H9 (cell line): ENCODE measurements around the gene HOXC12. TPM values are rescaled to one million over a fixed set of nuclear protein-coding genes. Genes with fewer than 3 reads are reported as not detected.

Source experiments
- DNase-seq: peaks from one replicate; pipeline ENCODE4 v3.0.0-alpha.2; 2017
- H2AFZ ChIP-seq: one replicate; pipeline ENCODE4 v1.6.1; 2013; ENCODE audit warnings: mild to moderate bottlenecking, low read length, control low read depth, moderate library complexity
- H2AK5ac ChIP-seq: 2 replicates; pipeline ENCODE4 v1.6.1; 2013; ENCODE audit warnings: low read length, control low read depth, mixed read lengths; ENCODE audit not compliant: insufficient read length
- H2BK120ac ChIP-seq: one replicate; pipeline ENCODE4 v1.6.1; 2013; ENCODE audit warnings: low read depth, mild to moderate bottlenecking, low read length, control low read depth, inconsistent platforms; ENCODE audit not compliant: poor library complexity, severe bottlenecking
- H2BK12ac ChIP-seq: 2 replicates; pipeline ENCODE4 v1.6.1; 2013; ENCODE audit warnings: low read length, control low read depth, mixed read lengths, low read depth; ENCODE audit not compliant: insufficient read length
- H2BK15ac ChIP-seq: 2 replicates; pipeline ENCODE4 v1.6.1; 2013; ENCODE audit warnings: low read depth, low read length, control low read depth
- H2BK20ac ChIP-seq: one replicate; pipeline ENCODE4 v1.6.1; 2013; ENCODE audit warnings: low read depth, mild to moderate bottlenecking, low read length, control low read depth, inconsistent platforms; ENCODE audit not compliant: poor library complexity, severe bottlenecking
- H2BK5ac ChIP-seq: 2 replicates; pipeline ENCODE4 v1.6.1; 2013; ENCODE audit warnings: low read length, control low read depth, mixed read lengths; ENCODE audit not compliant: insufficient read length
- H3K14ac ChIP-seq: 2 replicates; pipeline ENCODE4 v1.6.1; 2013; ENCODE audit warnings: low read length, control low read depth; ENCODE audit not compliant: insufficient read depth
- H3K18ac ChIP-seq: 2 replicates; pipeline ENCODE4 v1.6.1; 2013; ENCODE audit warnings: low read depth, mild to moderate bottlenecking, mixed read lengths, low read length, control low read depth; ENCODE audit not compliant: insufficient read length
- H3K23ac ChIP-seq: 2 replicates; pipeline ENCODE4 v1.6.1; 2013; ENCODE audit warnings: low read length, control low read depth, mixed read lengths, low read depth; ENCODE audit not compliant: insufficient read length
- H3K23me2 ChIP-seq: 2 replicates; pipeline ENCODE4 v1.6.1; 2013; ENCODE audit warnings: low read depth, mild to moderate bottlenecking, mixed read lengths, low read length, control low read depth; ENCODE audit not compliant: insufficient read length, poor library complexity, severe bottlenecking
- H3K27ac ChIP-seq: 2 replicates; pipeline ENCODE4 v1.5.1; 2013; ENCODE audit warnings: low read length, control low read depth, mixed read lengths, low read depth; ENCODE audit not compliant: insufficient read length
- H3K27me3 ChIP-seq: 2 replicates; pipeline ENCODE4 v1.6.1; 2013; ENCODE audit warnings: low read length, control low read depth, inconsistent platforms; ENCODE audit not compliant: insufficient read depth
- H3K4ac ChIP-seq: 2 replicates; pipeline ENCODE4 v1.6.1; 2013; ENCODE audit warnings: low read depth, mild to moderate bottlenecking, control low read depth, inconsistent platforms, low read length, moderate library complexity
- H3K4me1 ChIP-seq: 2 replicates; pipeline ENCODE4 v1.6.1; 2013; ENCODE audit warnings: low read length, control low read depth, inconsistent platforms; ENCODE audit not compliant: insufficient read depth
- H3K4me2 ChIP-seq: 2 replicates; pipeline ENCODE4 v1.6.1; 2013; ENCODE audit warnings: low read length, control low read depth, mixed read lengths; ENCODE audit not compliant: insufficient read length, insufficient read depth
- H3K56ac ChIP-seq: 2 replicates; pipeline ENCODE4 v1.6.1; 2013; ENCODE audit warnings: low read depth, mild to moderate bottlenecking, mixed read lengths, low read length, control low read depth; ENCODE audit not compliant: insufficient read length
- H3K79me1 ChIP-seq: 2 replicates; pipeline ENCODE4 v1.6.1; 2013; ENCODE audit warnings: low read depth, mild to moderate bottlenecking, moderate library complexity, low read length, control low read depth, inconsistent platforms; ENCODE audit not compliant: insufficient read depth, poor library complexity, severe bottlenecking
- H3K79me2 ChIP-seq: 2 replicates; pipeline ENCODE4 v1.6.1; 2013; ENCODE audit warnings: low read length, control low read depth, inconsistent platforms; ENCODE audit not compliant: insufficient read depth
- H3K9ac ChIP-seq: 2 replicates; pipeline ENCODE4 v1.6.1; 2013; ENCODE audit warnings: low read length, control low read depth, mixed read lengths; ENCODE audit not compliant: insufficient read length; ENCODE audit errors: extremely low read depth
- H3K9me3 ChIP-seq: one replicate; pipeline ENCODE4 v1.6.1; 2013; ENCODE audit warnings: low read depth, low read length, inconsistent platforms; ENCODE audit not compliant: control insufficient read depth
- H3T11ph ChIP-seq: one replicate; pipeline ENCODE4 v1.6.1; 2013; ENCODE audit warnings: mild to moderate bottlenecking, low read length, control low read depth, inconsistent platforms
- H4K20me1 ChIP-seq: one replicate; pipeline ENCODE4 v1.6.1; 2013; ENCODE audit not compliant: control insufficient read depth, insufficient read length, insufficient read depth
- H4K5ac ChIP-seq: 2 replicates; pipeline ENCODE4 v1.6.1; 2013; ENCODE audit warnings: low read depth, mild to moderate bottlenecking, mixed read lengths, low read length, control low read depth; ENCODE audit not compliant: insufficient read length
- H4K8ac ChIP-seq: replicated peaks from 2 replicates; pipeline ENCODE4 v1.6.1; 2013; ENCODE audit warnings: low read length, control low read depth, mixed read lengths, low read depth; ENCODE audit not compliant: insufficient read length
- H4K91ac ChIP-seq: 2 replicates; pipeline ENCODE4 v1.6.1; 2013; ENCODE audit warnings: low read depth, mild to moderate bottlenecking, moderate library complexity, mixed read lengths, low read length, control low read depth; ENCODE audit not compliant: insufficient read length
- H3K27ac Mint-ChIP-seq, 3 experiments: 2 replicates in 2 of 3; 3 replicates in 1 of 3; pipeline ENCODE4 v1.8.0; 2020 to 2021; ENCODE audit warnings: mixed read lengths in 3 of 3, mild to moderate bottlenecking in 1 of 3, moderate library complexity in 1 of 3
- H3K27me3 Mint-ChIP-seq: 2 replicates; pipeline ENCODE4 v1.8.0; 2021; ENCODE audit warnings: low read depth, mild to moderate bottlenecking, moderate library complexity, mixed read lengths
- H3K36me3 Mint-ChIP-seq, 3 experiments: 2 replicates in 2 of 3; 3 replicates in 1 of 3; pipeline ENCODE4 v1.8.0; 2020 to 2021; ENCODE audit warnings: low read depth in 3 of 3, mixed read lengths in 3 of 3; ENCODE audit not compliant: insufficient read depth in 1 of 3
- H3K4me1 Mint-ChIP-seq, 2 experiments: 2 replicates each; pipeline ENCODE4 v1.8.0; 2020; ENCODE audit warnings: mixed read lengths in 2 of 2
- H3K4me3 Mint-ChIP-seq, 2 experiments: 2 replicates in 1 of 2; 3 replicates in 1 of 2; pipeline ENCODE4 v1.8.0; 2020 to 2021; ENCODE audit warnings: mild to moderate bottlenecking in 2 of 2, mixed read lengths in 2 of 2, moderate library complexity in 1 of 2
- H3K9me3 Mint-ChIP-seq, 2 experiments: 2 replicates in 1 of 2; 3 replicates in 1 of 2; pipeline ENCODE4 v1.8.0; 2020; ENCODE audit warnings: mild to moderate bottlenecking in 2 of 2, mixed read lengths in 2 of 2, moderate library complexity in 1 of 2
- CTCF ChIP-seq: fragments of 200-600 bp; sonication (generic); conservative IDR thresholded peaks from 3 replicates; pipeline ENCODE4 v1.8.0; 2021; ENCODE audit warnings: antibody characterized with exemption, mild to moderate bottlenecking
- WGBS: extraction: QIAGEN DNeasy Blood & Tissue Kit; methylation state at CpG from one replicate; pipeline ENCODE4 v1.1.7; 2013; ENCODE audit warnings: missing lambda C conversion rate, low lambda C conversion rate, mixed read lengths; ENCODE audit not compliant: insufficient read length; ENCODE audit errors: extremely low coverage; 5-methylcytosine and 5-hydroxymethylcytosine counted together
- total RNA-seq: library from RNA; stranded (reverse); gene quantifications from 2 replicates; pipeline ENCODE4 v1.2.1, GENCODE V29; 2021

The HOXC12 gene
- total RNA-seq, 1 experiment from 2014 or later: not detected

- Mint-ChIP-seq H3K4me3 (peak within 1 kb of the TSS; percentile 29 to 67), H3K4me1 (peaks cover 0 to 19% of the 10 kb centered on the region in 2 experiments; a peak in 3 of 4 replicates), H3K36me3 (no peaks in the 10 kb centered on the region), H3K27ac (no peak within 1 kb of the TSS), H3K9me3 (peaks cover 7 to 9% of the 10 kb centered on the region in 2 experiments), H3K27me3 (peaks cover 98% of the 10 kb centered on the region)
- Histone ChIP-seq H4K8ac (no peak within 1 kb of the TSS), H3K79me2 (no peaks in the 10 kb centered on the region), H3T11ph (no peak within 1 kb of the TSS), H3K79me1 (no peaks in the 10 kb centered on the region), H3K23me2 (no peaks in the 10 kb centered on the region), H2AFZ (no peak within 1 kb of the TSS), H3K9ac (no peak within 1 kb of the TSS), H4K20me1 (no peaks in the 10 kb centered on the region), H4K91ac (no peak within 1 kb of the TSS), H3K23ac (no peak within 1 kb of the TSS), H2BK5ac (no peak within 1 kb of the TSS), H2BK20ac (no peak within 1 kb of the TSS), H3K4me2 (peak within 1 kb of the TSS; percentile 11), H3K9me3 (no peaks in the 10 kb centered on the region), H3K56ac (no peak within 1 kb of the TSS), H3K4ac (no peak within 1 kb of the TSS), H2BK120ac (no peak within 1 kb of the TSS), H2BK15ac (no peak within 1 kb of the TSS), H3K14ac (no peak within 1 kb of the TSS), H2AK5ac (no peak within 1 kb of the TSS), H3K27me3 (peaks cover 92% of the 10 kb centered on the region), H4K5ac (no peak within 1 kb of the TSS), H2BK12ac (no peak within 1 kb of the TSS), H3K18ac (no peak within 1 kb of the TSS), H3K27ac (no peak within 1 kb of the TSS), H3K4me1 (no peaks in the 10 kb centered on the region)
- DNase-seq: peak; percentile 100
- no CpG with 5 or more reads among the region's 56 CpGs for WGBS
- no peak for TF ChIP-seq CTCF
These were observed 16.2 kb upstream of the HOXC12 start, which contains the start of gene HOXC13 for GRCh38 chr12:53938326-53939140. Gene HOXC13, plus strand, starts transcription at chr12:53938831. Its CDS starts 76 bp downstream, at chr12:53938907.
